Neuronal stem cell (in vitro differentiated cells): Measurements from ENCODE around the gene CHST9.
"Not testable (repeated sequence)": the region's sequence is repeated elsewhere in the genome, so short reads cannot be mapped to it uniquely, and the experiment has no call there.

Experiments used
- DNase-seq: peaks from one replicate; pipeline ENCODE4 v3.0.0-alpha.2; 2013; ENCODE audit warnings: low spot score
- H2AFZ ChIP-seq: one replicate; pipeline ENCODE4 v1.6.1; 2013; ENCODE audit warnings: mild to moderate bottlenecking, low read length, inconsistent platforms
- H2AK5ac ChIP-seq: 2 replicates; pipeline ENCODE4 v1.6.1; 2013; ENCODE audit warnings: low read depth, mild to moderate bottlenecking, inconsistent platforms, low read length, moderate library complexity, mixed read lengths
- H2BK120ac ChIP-seq: 2 replicates; pipeline ENCODE4 v1.6.1; 2013; ENCODE audit warnings: low read depth, mild to moderate bottlenecking, inconsistent platforms, low read length, moderate library complexity, mixed read lengths
- H2BK12ac ChIP-seq: one replicate; pipeline ENCODE4 v1.6.1; 2013; ENCODE audit warnings: low read length, inconsistent platforms
- H2BK15ac ChIP-seq: 2 replicates; pipeline ENCODE4 v1.6.1; 2013; ENCODE audit warnings: mild to moderate bottlenecking, low read length, inconsistent platforms, mixed read lengths
- H2BK5ac ChIP-seq: one replicate; pipeline ENCODE4 v1.6.1; 2013; ENCODE audit warnings: inconsistent platforms, mild to moderate bottlenecking, low read length, moderate library complexity
- H3K14ac ChIP-seq: one replicate; pipeline ENCODE4 v1.6.1; 2013; ENCODE audit warnings: low read length, inconsistent platforms
- H3K18ac ChIP-seq: 2 replicates; pipeline ENCODE4 v1.6.1; 2013; ENCODE audit warnings: low read length, inconsistent platforms
- H3K23ac ChIP-seq: 2 replicates; pipeline ENCODE4 v1.6.1; 2013; ENCODE audit warnings: low read depth, mild to moderate bottlenecking, mixed read lengths, low read length, inconsistent platforms; ENCODE audit not compliant: poor library complexity
- H3K27ac ChIP-seq: replicated peaks from 3 replicates; pipeline ENCODE4 v1.5.1; 2013; ENCODE audit warnings: low read length, inconsistent platforms
- H3K27me3 ChIP-seq, 3 experiments: 2 replicates each; pipeline ENCODE4 v1.6.1; 2013; ENCODE audit warnings: low read length in 3 of 3, mild to moderate bottlenecking in 2 of 3, inconsistent platforms in 1 of 3, low read depth in 1 of 3, mixed read lengths in 1 of 3, moderate library complexity in 1 of 3; ENCODE audit not compliant: control insufficient read depth in 3 of 3, insufficient read depth in 3 of 3
- H3K36me3 ChIP-seq, 2 donors: replicated peaks in 1 of 2; 2 replicates each; pipeline ENCODE4 v1.6.1; 2013; ENCODE audit warnings: low read length in 2 of 2; ENCODE audit not compliant: control insufficient read depth in 2 of 2, insufficient read depth in 2 of 2
- H3K4ac ChIP-seq: 2 replicates; pipeline ENCODE4 v1.6.1; 2013; ENCODE audit warnings: inconsistent platforms, mild to moderate bottlenecking, low read length, moderate library complexity
- H3K4me1 ChIP-seq, 2 donors: 1 replicate in 1 of 2; 2 replicates in 1 of 2; pipeline ENCODE4 v1.6.1; 2013; ENCODE audit warnings: low read length in 2 of 2, low read depth in 1 of 2; ENCODE audit not compliant: control insufficient read depth in 2 of 2, insufficient read depth in 1 of 2
- H3K4me2 ChIP-seq: one replicate; pipeline ENCODE4 v1.6.1; 2013; ENCODE audit warnings: mild to moderate bottlenecking, low read length, inconsistent platforms; ENCODE audit not compliant: insufficient read depth, poor library complexity, severe bottlenecking
- H3K4me3 ChIP-seq, 2 donors: 2 replicates each; pipeline ENCODE4 v1.5.1; 2013; ENCODE audit warnings: low read length in 2 of 2, mild to moderate bottlenecking in 2 of 2, inconsistent platforms in 1 of 2, moderate library complexity in 1 of 2
- H3K79me1 ChIP-seq: one replicate; pipeline ENCODE4 v1.6.1; 2013; ENCODE audit warnings: low read depth, mild to moderate bottlenecking, inconsistent platforms, low read length, moderate library complexity
- H3K9ac ChIP-seq: one replicate; pipeline ENCODE4 v1.6.1; 2013; ENCODE audit warnings: mild to moderate bottlenecking, low read depth, low read length, inconsistent platforms; ENCODE audit not compliant: poor library complexity
- H3K9me3 ChIP-seq, 2 donors: replicated peaks in 1 of 2; 2 replicates each; pipeline versions ENCODE3 to v1.6.1; 2013; ENCODE audit warnings: low read length in 2 of 2, mild to moderate bottlenecking in 2 of 2, inconsistent platforms in 1 of 2, low read depth in 1 of 2, mixed read lengths in 1 of 2, moderate library complexity in 1 of 2; ENCODE audit not compliant: control insufficient read depth in 2 of 2, insufficient read depth in 1 of 2
- H4K8ac ChIP-seq: one replicate; pipeline ENCODE4 v1.6.1; 2013; ENCODE audit warnings: low read depth, mild to moderate bottlenecking, inconsistent platforms, low read length, moderate library complexity
- H4K91ac ChIP-seq: one replicate; pipeline ENCODE4 v1.6.1; 2013; ENCODE audit warnings: low read length, low read depth, mild to moderate bottlenecking, inconsistent platforms; ENCODE audit not compliant: poor library complexity
- WGBS, 2 donors: extraction: QIAGEN DNeasy Blood & Tissue Kit; methylation state at CpG; one replicate each; pipeline ENCODE4 v1.1.7; 2013; ENCODE audit warnings: missing lambda C conversion rate in 2 of 2, mixed read lengths in 1 of 2; ENCODE audit not compliant: insufficient read length in 2 of 2, insufficient replicate concordance in 1 of 2; ENCODE audit errors: extremely low coverage in 2 of 2; 5-methylcytosine and 5-hydroxymethylcytosine counted together

The CHST9 gene

GRCh38 chr18:26976206-26976605 lies 208.9 kb downstream of the CHST9 start:
- H3K18ac ChIP-seq = no peak overlapping the region
- H3K36me3 ChIP-seq = no peaks in the 10 kb centered on the region
- no peaks in the 10 kb centered on the region for H3K27me3 ChIP-seq
- H3K4me3 ChIP-seq = no peak overlapping the region
- H2BK15ac ChIP-seq = no peak overlapping the region
- no peak overlapping the region for H2BK5ac ChIP-seq
- no peak overlapping the region for H3K4me2 ChIP-seq
- H3K23ac ChIP-seq = no peak overlapping the region
- no peak overlapping the region for H4K91ac ChIP-seq
- H3K9me3 ChIP-seq = no peaks in the 10 kb centered on the region
- no peak for DNase-seq
- WGBS, 2 donors = no CpG with 5 or more reads among the region's 2 CpGs
- no peak overlapping the region for H3K14ac ChIP-seq
- no peak overlapping the region for H2BK120ac ChIP-seq
- no peak overlapping the region for H3K4ac ChIP-seq
- H4K8ac ChIP-seq = no peak overlapping the region
- no peak overlapping the region for H2AK5ac ChIP-seq
- H3K79me1 ChIP-seq = no peaks in the 10 kb centered on the region
- H3K9ac ChIP-seq = no peak overlapping the region
- H2AFZ ChIP-seq = peak overlapping the region; percentile 91
- no peak overlapping the region for H3K27ac ChIP-seq
- H2BK12ac ChIP-seq = no peak overlapping the region
- H3K4me1 ChIP-seq = peaks cover 0 to 16% of the 10 kb centered on the region in 2 donors

GRCh38 chr18:26972549-26972948 lies 212.6 kb downstream of the CHST9 start:
- not testable (repeated sequence) for H3K79me1 ChIP-seq, H3K4ac ChIP-seq, H3K18ac ChIP-seq, H2BK12ac ChIP-seq, H3K4me3 ChIP-seq, H2BK15ac ChIP-seq, H3K36me3 ChIP-seq, H3K4me2 ChIP-seq, H2BK120ac ChIP-seq, H3K23ac ChIP-seq, H4K8ac ChIP-seq, H4K91ac ChIP-seq, DNase-seq, H3K14ac ChIP-seq, H2AFZ ChIP-seq, H3K9ac ChIP-seq, H3K9me3 ChIP-seq, H2AK5ac ChIP-seq, H2BK5ac ChIP-seq, H3K27me3 ChIP-seq, H3K27ac ChIP-seq
- no CpG with 5 or more reads among the region's 15 CpGs for WGBS, 2 donors
- peaks cover 0 to 12% of the 10 kb centered on the region in 2 donors for H3K4me1 ChIP-seq

GRCh38 chr18:26971409-26971808 lies 213.7 kb downstream of the CHST9 start:
- Histone ChIP-seq H3K4me2 (no peak overlapping the region), H4K8ac (no peak overlapping the region), H3K9ac (no peak overlapping the region), H3K4me3 (no peak overlapping the region), H2BK12ac (no peak overlapping the region), H3K4me1 (peaks cover 0 to 3% of the 10 kb centered on the region in 2 donors), H2AK5ac (no peak overlapping the region), H3K14ac (no peak overlapping the region), H4K91ac (no peak overlapping the region), H2AFZ (no peak overlapping the region), H3K9me3 (no peaks in the 10 kb centered on the region), H2BK15ac (no peak overlapping the region), H3K4ac (no peak overlapping the region), H3K23ac (no peak overlapping the region), H3K27me3 (no peaks in the 10 kb centered on the region), H2BK5ac (no peak overlapping the region), H3K79me1 (no peaks in the 10 kb centered on the region), H2BK120ac (no peak overlapping the region), H3K18ac (no peak overlapping the region), H3K27ac (no peak overlapping the region), H3K36me3 (no peaks in the 10 kb centered on the region)
- DNase-seq = no peak
- no CpG with 5 or more reads among the region's 8 CpGs for WGBS, 2 donors

- Histone ChIP-seq H2AFZ (no peak overlapping the region), H2BK12ac (no peak overlapping the region), H3K4me2 (no peak overlapping the region), H3K23ac (no peak overlapping the region), H2BK15ac (no peak overlapping the region), H3K14ac (no peak overlapping the region), H3K4ac (no peak overlapping the region), H2BK120ac (no peak overlapping the region), H4K8ac (no peak overlapping the region), H2BK5ac (no peak overlapping the region), H3K9me3 (no peaks in the 10 kb centered on the region), H3K4me1 (no peaks in the 10 kb centered on the region), H3K36me3 (no peaks in the 10 kb centered on the region), H3K79me1 (no peaks in the 10 kb centered on the region), H3K9ac (no peak overlapping the region), H3K18ac (no peak overlapping the region), H2AK5ac (no peak overlapping the region), H3K27me3 (no peaks in the 10 kb centered on the region), H4K91ac (no peak overlapping the region), H3K4me3 (no peak overlapping the region), H3K27ac (no peak overlapping the region)
- no peak for DNase-seq
- no CpG with 5 or more reads among the region's 4 CpGs for WGBS, 2 donors
These were observed 214.5 kb downstream of the CHST9 start for GRCh38 chr18:26970637-26971036.
